ENCODE data around the gene NTN5. TPM values are rescaled to one million over a fixed set of nuclear protein-coding genes. Genes with fewer than 3 reads are reported as not detected.

NTN5 gene
- total and polyA plus RNA-seq, 2 of the 4 experiments (the other 2 are of a cell fraction): 0.19 TPM; not detected in 1

- no peak overlapping the region for H3K4me2 ChIP-seq (ENCODE audit: low read depth, low read length)
- in situ Hi-C loops (cut with MboI; ENCODE audit: low sequenced_read_pairs) (no loop called here), dilution Hi-C loops (cut with HindIII; ENCODE audit: low sequenced_read_pairs, unreplicated experiment) (no loop called here), intact Hi-C loops (cut with micrococcal nuclease) (loop anchor here (2.0 kb wide), 1 partner anchor 41 kb away; no protein-coding TSS in a partner anchor)
- H3K14ac ChIP-seq (replicated peaks; ENCODE audit: low read depth, low read length): no peak overlapping the region
- no peak overlapping the region for H3K56ac ChIP-seq (ENCODE audit: extremely low read depth, insufficient read depth, low read length)
- no peak overlapping the region for H3K23ac ChIP-seq (ENCODE audit: low read depth, low read length)
- no peak overlapping the region for H4K8ac ChIP-seq (ENCODE audit: low read depth in 2 of 2, low read length in 2 of 2)
- no peak overlapping the region for H3K4me3 ChIP-seq (ENCODE audit: insufficient read depth, low read depth, low read length)
- peak overlapping the region; percentile 97; the same call in 1 of the 2 replicates for H2AK5ac ChIP-seq (ENCODE audit: low read depth, low read length)
- H4K5ac ChIP-seq (ENCODE audit: low read depth, low read length): no peak overlapping the region
- no peaks in the 10 kb centered on the region for H3K9me3 ChIP-seq (ENCODE audit: control insufficient read depth, insufficient read depth, low read length)
- BruUV-seq (replicated peaks): no TSS peak
- no peak overlapping the region for H3K27ac ChIP-seq (ENCODE audit: insufficient read depth, low read length)
- peaks cover 15% of the 10 kb centered on the region for H3K4me1 ChIP-seq (ENCODE audit: control insufficient read depth, insufficient read depth, low read length)
- WGBS, 2 experiments (ENCODE audit: extremely low coverage in 2 of 2, insufficient read length in 1 of 2): 70% methylated on average over 7 of the region's 19 CpGs; no CpG with 5 or more reads in 1 of the 2 experiments
- peaks cover 7% of the 10 kb centered on the region; the same call in 1 of the 2 replicates for H3K9me1 ChIP-seq (ENCODE audit: insufficient read depth, low read length)
- H3K79me1 ChIP-seq (ENCODE audit: low read depth in 1 of 2, low read length in 2 of 2): peaks cover 6 to 32% of the 10 kb centered on the region in 2 experiments; a peak in 3 of 4 replicates
- no peak overlapping the region for H3K18ac ChIP-seq (ENCODE audit: low read depth, low read length)
- H2BK15ac ChIP-seq (ENCODE audit: low read depth, low read length): no peak overlapping the region
- H2AFZ ChIP-seq (replicated peaks; ENCODE audit: low read length, poor library complexity): no peak overlapping the region
- H3K4ac ChIP-seq (ENCODE audit: low read depth, low read length): no peak overlapping the region
- H3K36me3 ChIP-seq (ENCODE audit: control insufficient read depth, insufficient read depth, low read length): no peaks in the 10 kb centered on the region
- no peak overlapping the region for H4K91ac ChIP-seq (ENCODE audit: insufficient read depth, low read depth, low read length)
- H4K20me1 ChIP-seq (ENCODE audit: insufficient read depth, low read length): no peaks in the 10 kb centered on the region
- H3K27me3 ChIP-seq (ENCODE audit: control insufficient read depth, insufficient read depth, low read length): no peaks in the 10 kb centered on the region
- no peak for TF ChIP-seq MXI1 (IDR thresholded peaks at IDR 0.05; ENCODE audit: borderline replicate concordance, low read depth, low read length)
- no peak for TF ChIP-seq RAD21 (IDR thresholded peaks at IDR 0.05; ENCODE audit: low read length)
- no peak for TF ChIP-seq SMC3 (IDR thresholded peaks at IDR 0.05; ENCODE audit: low read depth, low read length)
- no peak for TF ChIP-seq RCOR1 (IDR thresholded peaks at IDR 0.05; ENCODE audit: insufficient replicate concordance, low read length)
- TF ChIP-seq, protein P1, sequence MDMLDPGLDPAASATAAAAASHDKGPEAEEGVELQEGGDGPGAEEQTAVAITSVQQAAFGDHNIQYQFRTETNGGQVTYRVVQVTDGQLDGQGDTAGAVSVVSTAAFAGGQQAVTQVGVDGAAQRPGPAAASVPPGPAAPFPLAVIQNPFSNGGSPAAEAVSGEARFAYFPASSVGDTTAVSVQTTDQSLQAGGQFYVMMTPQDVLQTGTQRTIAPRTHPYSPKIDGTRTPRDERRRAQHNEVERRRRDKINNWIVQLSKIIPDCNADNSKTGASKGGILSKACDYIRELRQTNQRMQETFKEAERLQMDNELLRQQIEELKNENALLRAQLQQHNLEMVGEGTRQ (IDR thresholded peaks at IDR 0.05; ENCODE audit: low read depth, low read length): no peak
- TF ChIP-seq CHD1 (IDR thresholded peaks at IDR 0.05; ENCODE audit: low read depth, low read length): no peak
- no peak for TF ChIP-seq MAZ (IDR thresholded peaks at IDR 0.05; ENCODE audit: borderline replicate concordance, low read depth, low read length)
- TF ChIP-seq, protein P2, sequence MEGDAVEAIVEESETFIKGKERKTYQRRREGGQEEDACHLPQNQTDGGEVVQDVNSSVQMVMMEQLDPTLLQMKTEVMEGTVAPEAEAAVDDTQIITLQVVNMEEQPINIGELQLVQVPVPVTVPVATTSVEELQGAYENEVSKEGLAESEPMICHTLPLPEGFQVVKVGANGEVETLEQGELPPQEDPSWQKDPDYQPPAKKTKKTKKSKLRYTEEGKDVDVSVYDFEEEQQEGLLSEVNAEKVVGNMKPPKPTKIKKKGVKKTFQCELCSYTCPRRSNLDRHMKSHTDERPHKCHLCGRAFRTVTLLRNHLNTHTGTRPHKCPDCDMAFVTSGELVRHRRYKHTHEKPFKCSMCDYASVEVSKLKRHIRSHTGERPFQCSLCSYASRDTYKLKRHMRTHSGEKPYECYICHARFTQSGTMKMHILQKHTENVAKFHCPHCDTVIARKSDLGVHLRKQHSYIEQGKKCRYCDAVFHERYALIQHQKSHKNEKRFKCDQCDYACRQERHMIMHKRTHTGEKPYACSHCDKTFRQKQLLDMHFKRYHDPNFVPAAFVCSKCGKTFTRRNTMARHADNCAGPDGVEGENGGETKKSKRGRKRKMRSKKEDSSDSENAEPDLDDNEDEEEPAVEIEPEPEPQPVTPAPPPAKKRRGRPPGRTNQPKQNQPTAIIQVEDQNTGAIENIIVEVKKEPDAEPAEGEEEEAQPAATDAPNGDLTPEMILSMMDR (conservative IDR thresholded peaks at IDR 0.05; ENCODE audit: low read depth, low read length): no peak
- no peak for TF ChIP-seq FOS (IDR thresholded peaks at IDR 0.05; ENCODE audit: low read depth, low read length)
- TF ChIP-seq CEBPB (IDR thresholded peaks at IDR 0.05; ENCODE audit: low read depth, low read length): no peak
- ChIA-PET CTCF (interaction anchor here (0.7 to 1.5 kb wide), 3 partner anchors 40 to 278 kb away, joined by 3 read pairs; partner anchors contain the start of genes GYS1 and RUVBL2), POLR2A (ENCODE audit: unreplicated experiment) (no interaction called here)
- no peak overlapping the region for H2BK20ac ChIP-seq (ENCODE audit: low read depth, low read length)
- H2BK120ac ChIP-seq (ENCODE audit: low read depth, low read length): no peak overlapping the region
- H2AK9ac ChIP-seq (replicated peaks; ENCODE audit: low read depth, low read length, poor library complexity): peak overlapping the region; percentile 42
- ATAC-seq (ENCODE audit: low read depth) (no peak), DNase-seq (no peak)
- no peak overlapping the region for H3K9ac ChIP-seq (ENCODE audit: low read depth, low read length)
- no peak overlapping the region for H2BK5ac ChIP-seq (ENCODE audit: low read depth, low read length, poor library complexity, severe bottlenecking)
These were observed 42.9 kb upstream of the NTN5 start for GRCh38 chr19:48715681-48716171.

Measured in IMR-90 (cell line).